Measurements from ENCODE around the gene ENDOV.

The ENDOV gene

GRCh38 chr17:80487511-80487910 is 72.5 kb downstream of the ENDOV start:
- no peak for TF ChIP-seq CTCF (IDR thresholded peaks at IDR 0.05)
- no peak for DNase-seq (ENCODE audit: low spot score)
- no peak overlapping the region for H3K4me3 ChIP-seq
- H3K27ac ChIP-seq, result no peak overlapping the region
